Stimulated activated CD8-positive, alpha-beta memory T cell treated with anti-CD3 and anti-CD28 coated beads, Interleukin-15, amount 100 ng/mL, for 4 hours (primary cell): ENCODE data around the gene HSD17B3.
"Not testable (repeated sequence)": the region's sequence is repeated elsewhere in the genome, so short reads cannot be mapped to it uniquely, and the experiment has no call there.

Experiments used
- DNase-seq, 2 donors: peaks; one replicate each; pipeline ENCODE4 v3.0.0-alpha.2; 2020; ENCODE audit warnings: low read depth in 2 of 2

Gene HSD17B3

DNA sequence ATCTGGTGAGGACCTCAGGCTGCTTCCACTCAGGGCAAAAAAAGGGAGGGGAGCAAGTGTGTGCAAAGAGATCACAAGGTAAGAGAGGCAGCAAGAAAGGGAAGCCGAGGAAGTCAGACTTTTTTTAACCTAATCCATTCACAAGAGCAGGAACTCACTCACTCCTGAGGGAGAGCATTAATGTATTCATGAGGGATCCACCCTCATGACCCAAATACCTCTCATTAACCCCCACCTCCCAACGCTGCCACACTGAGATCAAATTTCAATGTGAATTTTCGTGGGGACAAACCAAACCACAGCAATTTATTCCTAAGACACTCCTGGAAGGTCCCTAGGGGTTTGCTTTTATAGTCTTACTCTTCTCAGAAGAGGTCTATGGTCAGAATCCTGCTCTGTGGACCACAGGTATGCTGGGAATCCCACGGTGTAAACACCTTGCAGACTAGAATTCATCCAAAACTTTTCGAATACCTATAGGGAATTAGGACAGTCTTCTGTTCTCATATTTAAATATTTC, 108.7 kb downstream of the HSD17B3 start:
- no peak for DNase-seq

DNA sequence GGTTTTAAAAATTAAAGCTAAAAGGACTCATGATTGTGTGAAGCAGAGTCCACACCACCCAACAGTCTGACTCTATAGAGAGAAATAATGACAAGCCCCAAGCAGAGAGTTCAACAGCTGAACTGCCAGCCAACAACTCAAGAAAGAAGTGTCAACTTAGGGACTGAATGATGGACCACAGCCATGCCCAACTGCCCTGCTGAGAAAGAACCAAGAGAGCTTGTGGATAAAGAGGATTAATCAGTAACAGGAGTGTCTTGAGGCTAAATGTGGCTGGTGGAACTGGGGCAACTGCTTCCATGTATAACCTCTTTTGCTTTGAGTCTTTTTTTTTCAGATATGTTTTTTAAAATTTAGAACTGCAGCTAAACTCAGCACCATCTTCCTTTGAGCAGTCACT, 109.3 kb downstream of the HSD17B3 start:
- DNase-seq: no peak

DNA sequence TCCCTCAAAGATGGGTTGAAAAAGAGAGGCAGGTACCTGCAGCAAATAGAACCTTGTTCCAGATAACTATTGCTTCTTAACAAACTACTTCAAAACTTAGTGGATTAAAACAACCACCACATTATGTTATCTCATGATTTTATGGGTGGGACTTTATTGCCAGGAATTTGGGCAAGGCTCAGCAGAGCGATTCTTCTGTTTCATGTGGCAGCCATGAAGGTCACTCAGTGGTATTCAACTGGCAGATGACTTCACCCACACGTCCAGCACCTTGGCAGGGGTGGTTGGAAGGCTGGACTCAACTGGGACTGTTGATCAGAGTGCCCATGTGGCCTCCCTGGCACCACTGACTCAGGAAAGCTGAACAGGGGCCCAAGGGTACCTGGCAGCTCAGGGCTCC, 112.0 kb downstream of the HSD17B3 start:
- DNase-seq: no peak

DNA sequence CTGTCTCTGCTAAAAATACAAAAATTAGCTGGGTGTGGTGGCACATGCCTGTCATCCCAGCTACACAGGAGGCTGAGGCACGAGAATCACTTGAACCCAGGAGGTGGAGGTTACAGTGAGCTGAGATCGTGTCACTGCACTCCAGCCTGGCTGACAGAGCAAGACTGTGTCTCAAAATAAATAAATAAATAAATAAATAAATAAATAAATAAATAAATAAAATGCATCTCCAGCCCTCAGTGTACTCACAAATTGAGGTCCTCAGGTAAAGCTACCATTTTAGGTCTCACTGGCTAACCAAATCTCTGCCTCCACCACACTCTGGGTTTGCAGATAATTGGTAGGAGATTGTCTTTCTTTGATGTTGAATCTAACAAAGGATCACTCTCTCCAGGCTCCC, 112.4 kb downstream of the HSD17B3 start:
- not testable (repeated sequence) for DNase-seq

DNA sequence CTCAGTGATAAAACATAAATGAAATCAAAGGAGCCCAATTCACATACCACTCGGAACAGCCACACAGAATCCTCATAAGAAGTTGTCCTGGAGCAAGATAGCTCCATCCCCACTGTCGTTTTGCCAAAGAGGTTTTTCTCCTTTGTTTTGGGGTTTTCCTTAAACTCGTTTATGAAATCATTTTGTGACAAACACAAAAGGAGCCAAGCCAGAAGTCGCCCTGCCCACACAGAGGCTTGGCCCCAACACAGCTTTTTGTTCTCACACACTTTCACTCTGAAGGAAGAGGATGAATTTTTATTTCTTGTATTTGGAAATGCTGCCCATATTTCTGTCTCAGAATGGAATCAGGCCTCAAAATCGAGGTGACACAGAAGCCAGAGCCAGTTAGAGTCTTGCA, 113.4 kb downstream of the HSD17B3 start:
- DNase-seq: no peak

DNA sequence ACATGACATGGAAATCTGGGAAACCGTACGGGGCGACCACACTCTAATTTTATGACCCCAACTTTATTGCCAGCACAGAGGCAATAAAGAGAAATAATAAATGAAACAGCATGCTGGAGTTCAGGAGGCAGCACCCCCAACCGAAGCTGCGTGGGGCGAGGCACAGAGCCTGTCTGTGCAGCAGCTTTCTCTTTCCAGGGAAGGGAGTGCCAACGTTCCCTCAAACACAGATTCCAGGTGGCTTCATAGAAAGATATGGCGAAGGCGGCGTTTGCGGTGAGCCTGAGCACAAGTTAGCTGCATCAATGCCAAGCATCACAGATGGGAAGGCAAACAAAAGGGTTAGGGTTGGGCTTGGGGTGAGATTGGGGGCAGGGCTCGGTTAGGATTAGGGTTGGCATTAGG, 114.8 kb downstream of the HSD17B3 start:
- DNase-seq: no peak

DNA sequence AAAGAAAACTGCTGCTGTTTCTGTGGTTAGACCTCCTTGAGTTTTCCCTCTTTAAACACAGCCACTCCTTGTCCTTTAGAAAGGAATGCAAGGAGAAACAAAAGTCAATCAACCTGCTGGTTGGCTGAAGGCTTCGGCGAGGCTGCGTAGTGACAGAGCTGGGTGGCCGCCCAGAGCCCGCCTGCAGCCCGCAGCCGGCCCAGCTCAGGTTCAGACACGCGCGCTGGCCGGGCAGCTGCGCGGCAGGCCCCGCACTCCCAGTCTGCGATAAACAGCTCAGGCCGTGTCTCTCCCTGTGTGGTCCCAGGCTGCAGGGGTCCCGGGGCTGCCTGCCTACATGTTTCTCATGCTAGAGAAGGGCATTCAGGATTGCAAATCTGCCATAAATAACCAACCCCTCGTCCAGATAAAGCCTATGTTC, 115.4 kb downstream of the HSD17B3 start:
- no peak for DNase-seq

DNA sequence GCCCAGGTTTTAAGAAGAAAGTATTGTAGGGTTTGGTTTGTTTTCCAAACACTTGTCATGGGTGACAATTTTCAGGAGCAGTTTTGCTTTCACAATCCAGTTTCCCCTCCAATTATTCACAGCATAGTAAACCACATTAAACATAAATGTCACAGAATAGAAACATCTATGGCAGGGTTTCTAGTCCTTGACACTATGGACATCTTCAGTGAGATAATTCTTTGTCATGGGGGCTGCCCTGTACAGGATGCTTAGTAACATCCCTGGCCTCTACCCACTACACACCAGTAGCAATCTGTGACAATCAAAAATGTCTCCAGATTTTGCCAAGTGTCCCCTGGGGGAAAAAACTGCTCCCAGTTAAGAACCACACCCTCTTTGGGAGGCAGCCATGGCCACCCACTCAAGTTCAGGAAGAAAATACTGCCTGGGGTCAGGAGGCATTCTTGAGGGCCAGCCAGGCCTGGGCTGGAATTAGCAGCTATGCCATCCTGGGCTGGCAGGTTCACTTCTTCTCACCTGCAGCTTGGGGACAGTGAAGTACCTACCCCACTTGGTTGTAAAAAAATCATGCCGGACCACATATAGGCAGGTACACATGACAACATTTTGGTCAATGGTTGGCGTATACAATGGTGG, 116.3 kb downstream of the HSD17B3 start:
- no peak for DNase-seq
